Measurements from ENCODE around the gene SYMPK.
"Not testable (repeated sequence)": the region's sequence is repeated elsewhere in the genome, so short reads cannot be mapped to it uniquely, and the experiment has no call there.

The SYMPK gene

GRCh38 chr19:45897261-45897812 lies 34.4 kb upstream of the SYMPK start:
- no peak for TF ChIP-seq JUND (IDR thresholded peaks at IDR 0.05; ENCODE audit: low read depth)
- in situ Hi-C loops (cut with HindIII; ENCODE audit: low pct_unique_long_range_greater_than_20kb, low sequenced_read_pairs): no loop called here
- no peak for DNase-seq (ENCODE audit: low read depth in 1 of 2, low spot score in 1 of 2)

- in situ Hi-C loops (cut with HindIII; ENCODE audit: low pct_unique_long_range_greater_than_20kb, low sequenced_read_pairs): not testable (repeated sequence)
- peak in 1 of 2 experiments; percentile 34 for DNase-seq (ENCODE audit: low read depth in 1 of 2, low spot score in 1 of 2)
Measured at GRCh38 chr19:45895983-45896599, 33.1 kb upstream of the SYMPK start.

GRCh38 chr19:45895519-45895972 lies 32.6 kb upstream of the SYMPK start:
- in situ Hi-C loops (cut with HindIII; ENCODE audit: low pct_unique_long_range_greater_than_20kb, low sequenced_read_pairs): no loop called here
- no peak for TF ChIP-seq JUND (IDR thresholded peaks at IDR 0.05; ENCODE audit: low read depth)
- no peak for DNase-seq (ENCODE audit: low read depth in 1 of 2, low spot score in 1 of 2)

- no peak for TF ChIP-seq JUND (IDR thresholded peaks at IDR 0.05; ENCODE audit: low read depth)
- in situ Hi-C loops (cut with HindIII; ENCODE audit: low pct_unique_long_range_greater_than_20kb, low sequenced_read_pairs): no loop called here
- no peak for DNase-seq (ENCODE audit: low read depth in 1 of 2, low spot score in 1 of 2)
Measured at GRCh38 chr19:45890877-45891276, 27.9 kb upstream of the SYMPK start.

GRCh38 chr19:45889210-45889885 lies 26.4 kb upstream of the SYMPK start:
- no peak for DNase-seq (ENCODE audit: low read depth in 1 of 2, low spot score in 1 of 2)

GRCh38 chr19:45887200-45887710 lies 24.3 kb upstream of the SYMPK start:
- no peak for TF ChIP-seq JUND (IDR thresholded peaks at IDR 0.05; ENCODE audit: low read depth)
- in situ Hi-C loops (cut with HindIII; ENCODE audit: low pct_unique_long_range_greater_than_20kb, low sequenced_read_pairs): no loop called here
- DNase-seq (ENCODE audit: low read depth in 1 of 2, low spot score in 1 of 2): no peak

More at GRCh38 chr19:45889210-45889885, 26.4 kb upstream of the SYMPK start:
- in situ Hi-C loops (cut with HindIII; ENCODE audit: low pct_unique_long_range_greater_than_20kb, low sequenced_read_pairs): no loop called here
- TF ChIP-seq JUND (IDR thresholded peaks at IDR 0.05; ENCODE audit: low read depth): no peak

GRCh38 chr19:45886427-45887199 lies 23.7 kb upstream of the SYMPK start:
- in situ Hi-C loops (cut with HindIII; ENCODE audit: low pct_unique_long_range_greater_than_20kb, low sequenced_read_pairs): no loop called here
- DNase-seq (ENCODE audit: low read depth in 1 of 2, low spot score in 1 of 2): peak; percentile 84 to 94

GRCh38 chr19:45885556-45886426 lies 22.8 kb upstream of the SYMPK start, which contains the start of gene IRF2BP1:
Gene IRF2BP1 (minus strand): TSS chr19:45886141. CDS start chr19:45885774, 367 bp downstream.
- in situ Hi-C loops (cut with HindIII; ENCODE audit: low pct_unique_long_range_greater_than_20kb, low sequenced_read_pairs): no loop called here
- no peak for TF ChIP-seq JUND (IDR thresholded peaks at IDR 0.05; ENCODE audit: low read depth)
- peak in 1 of 2 experiments; percentile 94 for DNase-seq (ENCODE audit: low read depth in 1 of 2, low spot score in 1 of 2)

More at GRCh38 chr19:45886427-45887199, 23.7 kb upstream of the SYMPK start:
- no peak for TF ChIP-seq JUND (IDR thresholded peaks at IDR 0.05; ENCODE audit: low read depth)

- no peak for TF ChIP-seq JUND (IDR thresholded peaks at IDR 0.05; ENCODE audit: low read depth)
- in situ Hi-C loops (cut with HindIII; ENCODE audit: low pct_unique_long_range_greater_than_20kb, low sequenced_read_pairs): no loop called here
- no peak for DNase-seq (ENCODE audit: low read depth in 1 of 2, low spot score in 1 of 2)
Measured at GRCh38 chr19:45884682-45885555, 22.0 kb upstream of the SYMPK start.

- no peak for TF ChIP-seq JUND (IDR thresholded peaks at IDR 0.05; ENCODE audit: low read depth)
- DNase-seq (ENCODE audit: low read depth in 1 of 2, low spot score in 1 of 2): no peak
- in situ Hi-C loops (cut with HindIII; ENCODE audit: low pct_unique_long_range_greater_than_20kb, low sequenced_read_pairs): no loop called here
Measured at GRCh38 chr19:45883881-45884681, 21.1 kb upstream of the SYMPK start.
